Cerebellar nuclear complex (tissue), 1 donor: ENCODE results near the gene S100A10.

Source experiments
- DNase-seq, 2 experiments: peaks; one replicate each; lab custom pipeline; 2025; lab: John Stamatoyannopoulos, UW

S100A10 gene

GRCh38 chr1:152013664-152014237, 20.1 kb upstream of the S100A10 start:
- no peak for DNase-seq

GRCh38 chr1:152009691-152010090, 16.0 kb upstream of the S100A10 start:
- DNase-seq = no peak

- DNase-seq = no peak
Measured at GRCh38 chr1:152007047-152007446, 13.4 kb upstream of the S100A10 start.

GRCh38 chr1:152005360-152005912, 11.8 kb upstream of the S100A10 start:
- DNase-seq = no peak

GRCh38 chr1:152003846-152004442, 10.3 kb upstream of the S100A10 start:
- no peak for DNase-seq

GRCh38 chr1:152002960-152003359, 9.3 kb upstream of the S100A10 start:
- DNase-seq = no peak

- DNase-seq = no peak
Measured at GRCh38 chr1:152001631-152002584, 8.2 kb upstream of the S100A10 start.

GRCh38 chr1:152000964-152001630, 7.4 kb upstream of the S100A10 start:
- no peak for DNase-seq

- no peak for DNase-seq
Measured at GRCh38 chr1:151998611-151999362, 5.1 kb upstream of the S100A10 start.

- DNase-seq = no peak
Measured at GRCh38 chr1:151997284-151997570, 3.6 kb upstream of the S100A10 start.

GRCh38 chr1:151995774-151996173, 2.1 kb upstream of the S100A10 start:
- no peak for DNase-seq

- DNase-seq = no peak
Measured at GRCh38 chr1:151994956-151995355, 1.3 kb upstream of the S100A10 start.

- no peak for DNase-seq
Measured at GRCh38 chr1:151993084-151993733, 450 bp downstream of the S100A10 start.

GRCh38 chr1:151992303-151993083, 1.2 kb downstream of the S100A10 start:
- DNase-seq = no peak

- DNase-seq = no peak
Measured at GRCh38 chr1:151991663-151992302, 1.9 kb downstream of the S100A10 start.

- no peak for DNase-seq
Measured at GRCh38 chr1:151990856-151991198, 2.8 kb downstream of the S100A10 start.

GRCh38 chr1:151990058-151990855, 3.4 kb downstream of the S100A10 start:
- no peak for DNase-seq

- DNase-seq = no peak
Measured at GRCh38 chr1:151989211-151989862, 4.3 kb downstream of the S100A10 start.
